SW480 (cell line): Measurements from ENCODE around the gene SMC1B.
"Not testable (repeated sequence)": the region's sequence is repeated elsewhere in the genome, so short reads cannot be mapped to it uniquely, and the experiment has no call there.

Source experiments
- DNase-seq: peaks from one replicate; pipeline ENCODE4 v3.0.0-alpha.2; 2016; ENCODE audit warnings: low spot score

The SMC1B gene

GRCh38 chr22:45349916-45350315, 63.5 kb downstream of the SMC1B start:
- no peak for DNase-seq

- no peak for DNase-seq
These were observed 69.1 kb downstream of the SMC1B start for GRCh38 chr22:45344334-45344733.

- DNase-seq, result no peak
These were observed 70.3 kb downstream of the SMC1B start for GRCh38 chr22:45343143-45343542.

- no peak for DNase-seq
These were observed 71.9 kb downstream of the SMC1B start for GRCh38 chr22:45341498-45341897.

- no peak for DNase-seq
These were observed 73.1 kb downstream of the SMC1B start for GRCh38 chr22:45340323-45340722.

GRCh38 chr22:45338795-45339194, 74.6 kb downstream of the SMC1B start:
- DNase-seq, result no peak

- no peak for DNase-seq
These were observed 75.9 kb downstream of the SMC1B start for GRCh38 chr22:45337536-45337935.

GRCh38 chr22:45336971-45337431, 76.4 kb downstream of the SMC1B start:
- no peak for DNase-seq

GRCh38 chr22:45335854-45336522, 77.4 kb downstream of the SMC1B start:
- DNase-seq, result no peak

GRCh38 chr22:45335021-45335818, 78.2 kb downstream of the SMC1B start:
- DNase-seq, result no peak

- no peak for DNase-seq
These were observed 78.9 kb downstream of the SMC1B start for GRCh38 chr22:45334528-45334927.

GRCh38 chr22:45334068-45334467, 79.3 kb downstream of the SMC1B start:
- no peak for DNase-seq

GRCh38 chr22:45332001-45332400, 81.4 kb downstream of the SMC1B start:
- DNase-seq, result no peak

- no peak for DNase-seq
These were observed 81.9 kb downstream of the SMC1B start for GRCh38 chr22:45331486-45331885.

GRCh38 chr22:45330548-45330947, 82.9 kb downstream of the SMC1B start:
- DNase-seq, result no peak

- no peak for DNase-seq
These were observed 83.9 kb downstream of the SMC1B start for GRCh38 chr22:45329530-45329936.

- no peak for DNase-seq
These were observed 84.4 kb downstream of the SMC1B start for GRCh38 chr22:45328822-45329529.

- DNase-seq, result not testable (repeated sequence)
These were observed 85.1 kb downstream of the SMC1B start for GRCh38 chr22:45328261-45328660.

GRCh38 chr22:45324311-45324711, 89.1 kb downstream of the SMC1B start:
- no peak for DNase-seq

GRCh38 chr22:45323695-45324094, 89.7 kb downstream of the SMC1B start:
- DNase-seq, result no peak

GRCh38 chr22:45322873-45323525, 90.4 kb downstream of the SMC1B start:
- DNase-seq, result no peak

- DNase-seq, result no peak
These were observed 91.6 kb downstream of the SMC1B start for GRCh38 chr22:45321827-45322226.
